Prostate gland (tissue), 2 donors: Measurements from ENCODE around the gene ABCA9. TPM values are rescaled to one million over a fixed set of nuclear protein-coding genes. Genes with fewer than 3 reads are reported as not detected.

ENCODE experiments used
- DNase-seq: peaks from one replicate; pipeline ENCODE4 v3.0.0-alpha.2; 2019; ENCODE audit warnings: low spot score
- H3K27ac ChIP-seq, 2 donors: fragments of 200-600 bp; sonication (generic); 2 replicates each; pipeline ENCODE4 v1.5.1; 2017 to 2019
- H3K27me3 ChIP-seq: fragments of 200-600 bp; sonication (generic); replicated peaks from 2 replicates; pipeline ENCODE4 v1.5.1; 2019; ENCODE audit not compliant: insufficient read depth
- H3K36me3 ChIP-seq, 2 donors: fragments of 200-600 bp; sonication (generic); 1 replicate in 1 of 2; 2 replicates in 1 of 2; pipeline versions ENCODE4 v1.5.1 to v1.8.1; 2017 to 2019
- H3K4me1 ChIP-seq: fragments of 200-600 bp; sonication (generic); replicated peaks from 2 replicates; pipeline ENCODE4 v1.5.1; 2019
- H3K4me3 ChIP-seq, 2 donors: fragments of 200-600 bp; sonication (generic); 2 replicates each; pipeline ENCODE4 v1.5.1; 2017 to 2019
- H3K9me3 ChIP-seq: fragments of 200-600 bp; sonication (generic); 2 replicates; pipeline ENCODE4 v1.5.1; 2017
- POLR2A ChIP-seq: fragments of 450-650 bp; IDR thresholded peaks from one replicate; pipeline ENCODE4 v1.6.1; 2016; ENCODE audit warnings: antibody characterized with exemption, mild to moderate bottlenecking
- POLR2AphosphoS5 ChIP-seq: sonication (generic); formaldehyde crosslinking; IDR thresholded peaks from one replicate; pipeline ENCODE4 v1.6.1; 2017; ENCODE audit warnings: antibody characterized with exemption
- WGBS: methylation state at CpG from one replicate; pipeline ENCODE4 v1.1.5; 2018; 5-methylcytosine and 5-hydroxymethylcytosine counted together
- intact Hi-C: fragments of 100-400 bp; cut with DNase I; formaldehyde crosslinking; loops from one replicate; pipeline ENCODE4 v1.14.2; 2022
- total RNA-seq, 2 donors: library from RNA; depleted of rRNA; stranded (reverse); fragments of >200 nt; gene quantifications; one replicate each; pipeline ENCODE4 v1.1.0, GENCODE V29; 2016
- TF ChIP-seq, protein P1 (sequence below), 4 experiments: fragments of 200-600 bp in 2 of 4; fragments of 450-650 bp in 2 of 4; sonication (generic) in 2 of 4; IDR thresholded peaks; 1 replicate in 3 of 4; 2 replicates in 1 of 4; pipeline ENCODE4 v1.5.1; 2016 to 2019; ENCODE audit warnings: antibody characterized with exemption in 4 of 4, mild to moderate bottlenecking in 2 of 4, moderate library complexity in 2 of 4

Gene ABCA9
- total RNA-seq, 2 donors from 2014 or later, result 0.41 to 5.6 TPM

- no peaks in the 10 kb centered on the region for H3K4me1 ChIP-seq
- H3K27me3 ChIP-seq, result no peaks in the 10 kb centered on the region
- no peaks in the 10 kb centered on the region for H3K36me3 ChIP-seq
- TF ChIP-seq POLR2A, result no peak
- TF ChIP-seq POLR2AphosphoS5, result no peak
- TF ChIP-seq, protein P1, sequence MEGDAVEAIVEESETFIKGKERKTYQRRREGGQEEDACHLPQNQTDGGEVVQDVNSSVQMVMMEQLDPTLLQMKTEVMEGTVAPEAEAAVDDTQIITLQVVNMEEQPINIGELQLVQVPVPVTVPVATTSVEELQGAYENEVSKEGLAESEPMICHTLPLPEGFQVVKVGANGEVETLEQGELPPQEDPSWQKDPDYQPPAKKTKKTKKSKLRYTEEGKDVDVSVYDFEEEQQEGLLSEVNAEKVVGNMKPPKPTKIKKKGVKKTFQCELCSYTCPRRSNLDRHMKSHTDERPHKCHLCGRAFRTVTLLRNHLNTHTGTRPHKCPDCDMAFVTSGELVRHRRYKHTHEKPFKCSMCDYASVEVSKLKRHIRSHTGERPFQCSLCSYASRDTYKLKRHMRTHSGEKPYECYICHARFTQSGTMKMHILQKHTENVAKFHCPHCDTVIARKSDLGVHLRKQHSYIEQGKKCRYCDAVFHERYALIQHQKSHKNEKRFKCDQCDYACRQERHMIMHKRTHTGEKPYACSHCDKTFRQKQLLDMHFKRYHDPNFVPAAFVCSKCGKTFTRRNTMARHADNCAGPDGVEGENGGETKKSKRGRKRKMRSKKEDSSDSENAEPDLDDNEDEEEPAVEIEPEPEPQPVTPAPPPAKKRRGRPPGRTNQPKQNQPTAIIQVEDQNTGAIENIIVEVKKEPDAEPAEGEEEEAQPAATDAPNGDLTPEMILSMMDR (IDR thresholded peaks at IDR 0.05), result no peak
- no peak for DNase-seq
- 78% methylated on average over 4 of the region's 4 CpGs for WGBS
- intact Hi-C loops, result no loop called here
- no peak overlapping the region for H3K27ac ChIP-seq
- no peaks in the 10 kb centered on the region for H3K9me3 ChIP-seq
- H3K4me3 ChIP-seq, result no peak overlapping the region
Measured at GRCh38 chr17:68943123-68943811, 117.5 kb downstream of the ABCA9 start.

- no peaks in the 10 kb centered on the region for H3K27me3 ChIP-seq
- H3K4me1 ChIP-seq, result no peaks in the 10 kb centered on the region
- no peak for DNase-seq
- 84% methylated on average over 3 of the region's 3 CpGs for WGBS
- no peaks in the 10 kb centered on the region for H3K9me3 ChIP-seq
- no peak for TF ChIP-seq POLR2AphosphoS5
- TF ChIP-seq, protein P1 (IDR thresholded peaks at IDR 0.05), result no peak
- TF ChIP-seq POLR2A, result no peak
- no peak overlapping the region for H3K4me3 ChIP-seq
- intact Hi-C loops, result no loop called here
- H3K36me3 ChIP-seq, result no peaks in the 10 kb centered on the region
- H3K27ac ChIP-seq, result no peak overlapping the region
Measured at GRCh38 chr17:68942389-68942788, 118.3 kb downstream of the ABCA9 start.

DNA sequence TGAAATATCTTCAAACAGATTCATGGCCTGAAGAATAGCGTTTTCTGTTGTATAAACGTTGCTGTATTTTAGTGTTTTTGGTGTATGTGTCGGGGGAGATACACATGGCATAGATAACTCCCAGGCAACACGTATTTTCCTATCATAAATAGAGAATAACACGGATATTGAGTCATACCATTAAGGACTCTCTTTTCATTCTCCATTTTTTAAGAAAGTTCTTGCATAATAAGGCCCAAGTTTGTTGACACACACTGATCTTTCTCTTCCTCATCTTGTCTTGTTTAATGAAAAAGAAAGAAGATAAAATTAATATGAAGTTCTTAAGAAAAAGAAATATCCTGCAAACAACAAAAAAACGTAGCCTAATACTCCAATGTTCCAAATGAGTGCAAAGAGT, 119.0 kb downstream of the ABCA9 start:
- no peaks in the 10 kb centered on the region for H3K4me1 ChIP-seq
- H3K27ac ChIP-seq, result no peak overlapping the region
- TF ChIP-seq POLR2A, result no peak
- TF ChIP-seq, protein P1 (IDR thresholded peaks at IDR 0.05), result no peak
- TF ChIP-seq POLR2AphosphoS5, result no peak
- DNase-seq, result no peak
- no peaks in the 10 kb centered on the region for H3K9me3 ChIP-seq
- no peak overlapping the region for H3K4me3 ChIP-seq
- intact Hi-C loops, result no loop called here
- no peaks in the 10 kb centered on the region for H3K36me3 ChIP-seq
- no peaks in the 10 kb centered on the region for H3K27me3 ChIP-seq
- WGBS, result 80% methylated on average over 6 of the region's 6 CpGs

DNA sequence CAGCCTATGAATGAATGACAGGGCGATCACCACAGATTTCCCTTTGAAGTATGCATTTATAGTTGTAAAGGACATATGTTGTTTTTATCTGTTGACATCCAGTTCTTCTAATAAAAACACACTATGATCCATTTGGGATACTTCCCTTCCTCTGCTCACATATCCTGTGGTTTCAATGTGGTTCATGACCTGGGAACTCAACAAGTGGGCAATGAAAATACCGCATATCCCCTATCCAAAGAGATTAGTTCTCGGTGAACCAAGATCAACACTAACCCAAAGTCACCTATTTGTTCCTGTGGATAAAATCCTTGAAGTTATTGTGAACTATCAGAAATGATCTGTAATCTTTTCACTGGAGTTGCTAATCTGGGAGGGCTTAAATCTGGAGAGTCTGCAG, 121.5 kb downstream of the ABCA9 start:
- Histone ChIP-seq H3K9me3 (no peaks in the 10 kb centered on the region), H3K27ac (no peak overlapping the region), H3K4me3 (no peak overlapping the region), H3K27me3 (no peaks in the 10 kb centered on the region), H3K36me3 (no peaks in the 10 kb centered on the region), H3K4me1 (no peaks in the 10 kb centered on the region)
- TF ChIP-seq, protein P1 (IDR thresholded peaks at IDR 0.05), result no peak
- TF ChIP-seq POLR2A (no peak), POLR2AphosphoS5 (no peak)
- intact Hi-C loops, result no loop called here
- 70% methylated on average over 3 of the region's 3 CpGs for WGBS
- no peak for DNase-seq

DNA sequence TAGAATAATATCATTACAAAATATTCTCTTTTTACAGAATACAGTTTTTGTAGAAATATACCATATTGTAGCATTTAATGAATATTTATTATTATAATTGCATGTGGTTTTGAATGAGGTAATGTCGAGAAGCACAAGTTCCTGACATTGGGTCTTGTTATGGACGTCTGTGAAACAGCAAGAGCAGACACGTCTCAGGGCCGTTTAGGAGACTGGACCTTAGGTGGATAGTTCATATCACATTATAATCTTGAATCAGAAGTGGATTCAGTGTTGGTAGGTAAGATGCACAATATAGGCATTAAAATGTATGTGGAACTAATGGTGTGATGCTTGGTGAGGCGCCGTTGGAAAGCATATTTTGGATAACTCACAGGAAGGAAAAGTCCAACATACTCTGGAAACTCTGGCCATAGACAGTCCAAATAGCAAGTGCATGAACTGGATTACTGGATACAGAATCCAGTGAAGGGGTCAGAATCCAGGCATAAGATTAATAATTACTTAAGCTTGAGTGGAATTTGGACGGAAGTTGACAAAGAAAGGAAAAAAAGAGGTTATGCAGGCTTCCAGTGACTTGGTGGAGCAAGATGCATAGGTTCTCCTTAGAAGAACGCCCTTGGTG, 122.7 kb downstream of the ABCA9 start:
- TF ChIP-seq, protein P1 (IDR thresholded peaks at IDR 0.05), result no peak
- TF ChIP-seq POLR2A (no peak), POLR2AphosphoS5 (no peak)
- WGBS, result 88% methylated on average over 8 of the region's 8 CpGs
- no peak for DNase-seq
- H3K27ac ChIP-seq, result no peak overlapping the region
- no peaks in the 10 kb centered on the region for H3K9me3 ChIP-seq
- no peaks in the 10 kb centered on the region for H3K27me3 ChIP-seq
- H3K36me3 ChIP-seq, result no peaks in the 10 kb centered on the region
- H3K4me3 ChIP-seq, result no peak overlapping the region
- no peaks in the 10 kb centered on the region for H3K4me1 ChIP-seq
- intact Hi-C loops, result no loop called here
